ENCODE measurements around the gene AKNAD1. TPM values are rescaled to one million over a fixed set of nuclear protein-coding genes. Genes with fewer than 3 reads are reported as not detected.
"Not testable (repeated sequence)": the region's sequence is repeated elsewhere in the genome, so short reads cannot be mapped to it uniquely, and the experiment has no call there.

Gene AKNAD1
- total and polyA plus RNA-seq, 2 experiments from 2014 or later: not detected

- Histone ChIP-seq H3K27me3 (no peaks in the 10 kb centered on the region), H3K36me3 (no peaks in the 10 kb centered on the region), H3K4me1 (ENCODE audit: low read depth) (no peaks in the 10 kb centered on the region), H3K9me3 (ENCODE audit: low read depth) (no peaks in the 10 kb centered on the region), H3K4me3 (no peak overlapping the region), H3K27ac (no peak overlapping the region)
- no peak for TF ChIP-seq CTCF (IDR thresholded peaks at IDR 0.05; ENCODE audit: low read depth, low read length)
- DNase-seq (ENCODE audit: low read depth in 1 of 2, low spot score in 1 of 2): no peak
Measured at GRCh38 chr1:108892356-108893140, 35.7 kb upstream of the AKNAD1 start.

GRCh38 chr1:108889706-108890384 lies 33.0 kb upstream of the AKNAD1 start:
- H3K9me3 ChIP-seq (ENCODE audit: low read depth): no peaks in the 10 kb centered on the region
- H3K4me1 ChIP-seq (ENCODE audit: low read depth): peaks cover 5% of the 10 kb centered on the region
- H3K36me3 ChIP-seq: no peaks in the 10 kb centered on the region
- no peak overlapping the region for H3K4me3 ChIP-seq
- DNase-seq (ENCODE audit: low read depth in 1 of 2, low spot score in 1 of 2): no peak
- no peaks in the 10 kb centered on the region for H3K27me3 ChIP-seq
- no peak for TF ChIP-seq CTCF (IDR thresholded peaks at IDR 0.05; ENCODE audit: low read depth, low read length)
- H3K27ac ChIP-seq: no peak overlapping the region

- not testable (repeated sequence) for H3K27me3 ChIP-seq; H3K36me3 ChIP-seq; H3K9me3 ChIP-seq (ENCODE audit: low read depth); H3K4me1 ChIP-seq (ENCODE audit: low read depth); H3K4me3 ChIP-seq; DNase-seq (ENCODE audit: low read depth in 1 of 2, low spot score in 1 of 2); H3K27ac ChIP-seq
Measured at GRCh38 chr1:108889006-108889645, 32.2 kb upstream of the AKNAD1 start.

GRCh38 chr1:108886292-108886691 lies 29.4 kb upstream of the AKNAD1 start:
- Histone ChIP-seq H3K4me3 (no peak overlapping the region), H3K4me1 (ENCODE audit: low read depth) (peaks cover 5% of the 10 kb centered on the region), H3K9me3 (ENCODE audit: low read depth) (no peaks in the 10 kb centered on the region), H3K27me3 (no peaks in the 10 kb centered on the region), H3K27ac (no peak overlapping the region), H3K36me3 (no peaks in the 10 kb centered on the region)
- DNase-seq (ENCODE audit: low read depth in 1 of 2, low spot score in 1 of 2): no peak
- TF ChIP-seq CTCF (IDR thresholded peaks at IDR 0.05; ENCODE audit: low read depth, low read length): no peak

- Histone ChIP-seq H3K4me1 (ENCODE audit: low read depth) (peaks cover 5% of the 10 kb centered on the region), H3K27ac (no peak overlapping the region), H3K36me3 (no peaks in the 10 kb centered on the region), H3K9me3 (ENCODE audit: low read depth) (no peaks in the 10 kb centered on the region), H3K4me3 (no peak overlapping the region), H3K27me3 (no peaks in the 10 kb centered on the region)
- no peak for DNase-seq (ENCODE audit: low read depth in 1 of 2, low spot score in 1 of 2)
- TF ChIP-seq CTCF (IDR thresholded peaks at IDR 0.05; ENCODE audit: low read depth, low read length): no peak
Measured at GRCh38 chr1:108884968-108885367, 28.1 kb upstream of the AKNAD1 start.

GRCh38 chr1:108882837-108883236 lies 25.9 kb upstream of the AKNAD1 start:
- Histone ChIP-seq H3K9me3 (ENCODE audit: low read depth) (no peaks in the 10 kb centered on the region), H3K4me1 (ENCODE audit: low read depth) (peaks cover 5% of the 10 kb centered on the region), H3K27me3 (no peaks in the 10 kb centered on the region), H3K4me3 (no peak overlapping the region), H3K27ac (no peak overlapping the region), H3K36me3 (no peaks in the 10 kb centered on the region)
- DNase-seq (ENCODE audit: low read depth in 1 of 2, low spot score in 1 of 2): no peak
- TF ChIP-seq CTCF (IDR thresholded peaks at IDR 0.05; ENCODE audit: low read depth, low read length): no peak
